Measurements from ENCODE around the gene SDK1. TPM values are rescaled to one million over a fixed set of nuclear protein-coding genes. Genes with fewer than 3 reads are reported as not detected.

The SDK1 gene
- total RNA-seq, 4 donors from 2014 or later = 2.5 to 12.9 (median 6.1) TPM

GRCh38 chr7:4226524-4226882 is 925.5 kb downstream of the SDK1 start:
- no peak for TF ChIP-seq CTCF (IDR thresholded peaks at IDR 0.05)
- TF ChIP-seq EP300 (IDR thresholded peaks at IDR 0.05) = no peak
- no peak for TF ChIP-seq POLR2AphosphoS5 (IDR thresholded peaks at IDR 0.05)
- no peak for TF ChIP-seq POLR2A (IDR thresholded peaks at IDR 0.05)
- no peak overlapping the region for H3K27ac ChIP-seq
- H3K9me3 ChIP-seq = no peaks in the 10 kb centered on the region
- no peak overlapping the region for H3K4me3 ChIP-seq
- no peaks in the 10 kb centered on the region for H3K36me3 ChIP-seq
- 82% methylated on average over 6 of the region's 6 CpGs for WGBS
- no peak for DNase-seq (ENCODE audit: low spot score in 2 of 2)
- no peaks in the 10 kb centered on the region for H3K27me3 ChIP-seq
- no peaks in the 10 kb centered on the region for H3K4me1 ChIP-seq

- TF ChIP-seq CTCF (IDR thresholded peaks at IDR 0.05) = no peak
- no peak for TF ChIP-seq POLR2A (IDR thresholded peaks at IDR 0.05)
- DNase-seq (ENCODE audit: low spot score in 2 of 2) = no peak
- no peaks in the 10 kb centered on the region for H3K9me3 ChIP-seq
Observed at GRCh38 chr7:4227105-4228010, 926.3 kb downstream of the SDK1 start.

GRCh38 chr7:4230352-4230751 is 929.3 kb downstream of the SDK1 start:
- H3K27ac ChIP-seq = no peak overlapping the region
- no peak for TF ChIP-seq POLR2A (IDR thresholded peaks at IDR 0.05)
- no peak for TF ChIP-seq POLR2AphosphoS5 (IDR thresholded peaks at IDR 0.05)
- no peak for TF ChIP-seq CTCF (IDR thresholded peaks at IDR 0.05)
- TF ChIP-seq EP300 (IDR thresholded peaks at IDR 0.05) = no peak
- H3K27me3 ChIP-seq = no peaks in the 10 kb centered on the region
- no peak for DNase-seq (ENCODE audit: low spot score in 2 of 2)
- H3K4me3 ChIP-seq = no peak overlapping the region
- H3K36me3 ChIP-seq = no peaks in the 10 kb centered on the region
- H3K4me1 ChIP-seq = no peaks in the 10 kb centered on the region
- H3K9me3 ChIP-seq = no peaks in the 10 kb centered on the region

More at GRCh38 chr7:4227105-4228010, 926.3 kb downstream of the SDK1 start:
- Histone ChIP-seq H3K36me3 (no peaks in the 10 kb centered on the region), H3K4me1 (no peaks in the 10 kb centered on the region), H3K27ac (no peak overlapping the region), H3K4me3 (no peak overlapping the region), H3K27me3 (no peaks in the 10 kb centered on the region)
- 80% methylated on average over 22 of the region's 22 CpGs for WGBS

GRCh38 chr7:4233146-4233545 is 932.1 kb downstream of the SDK1 start:
- Histone ChIP-seq H3K9me3 (no peaks in the 10 kb centered on the region), H3K36me3 (no peaks in the 10 kb centered on the region), H3K27me3 (no peaks in the 10 kb centered on the region), H3K27ac (no peak overlapping the region), H3K4me1 (no peaks in the 10 kb centered on the region), H3K4me3 (no peak overlapping the region)
- WGBS = 90% methylated on average over 15 of the region's 15 CpGs
- DNase-seq (ENCODE audit: low spot score in 2 of 2) = no peak
- no peak for TF ChIP-seq CTCF (IDR thresholded peaks at IDR 0.05)
- no peak for TF ChIP-seq POLR2AphosphoS5 (IDR thresholded peaks at IDR 0.05)
- no peak for TF ChIP-seq EP300 (IDR thresholded peaks at IDR 0.05)
- no peak for TF ChIP-seq POLR2A (IDR thresholded peaks at IDR 0.05)

- DNase-seq (ENCODE audit: low spot score in 2 of 2) = no peak
- Histone ChIP-seq H3K27ac (no peak overlapping the region), H3K4me3 (no peak overlapping the region), H3K4me1 (no peaks in the 10 kb centered on the region), H3K27me3 (no peaks in the 10 kb centered on the region), H3K9me3 (no peaks in the 10 kb centered on the region), H3K36me3 (no peaks in the 10 kb centered on the region)
- TF ChIP-seq POLR2A (IDR thresholded peaks at IDR 0.05) = no peak
- no peak for TF ChIP-seq EP300 (IDR thresholded peaks at IDR 0.05)
- TF ChIP-seq CTCF (IDR thresholded peaks at IDR 0.05) = no peak
- no peak for TF ChIP-seq POLR2AphosphoS5 (IDR thresholded peaks at IDR 0.05)
- WGBS = 88% methylated on average over 19 of the region's 26 CpGs
Observed at GRCh38 chr7:4233621-4234497, 932.8 kb downstream of the SDK1 start.
